Activated gamma-delta T cell treated with anti-CD3 and anti-CD28 coated beads, Interleukin-2, amount 50 U/mL, for 16 hours (primary cell): ENCODE data around the gene KCNQ2.

Experiments
- DNase-seq: peaks from one replicate; pipeline ENCODE4 v3.0.0-alpha.2; 2020; ENCODE audit warnings: low read depth

The KCNQ2 gene

GRCh38 chr20:63356931-63357879 lies 115.2 kb downstream of the KCNQ2 start:
- no peak for DNase-seq

- no peak for DNase-seq
Measured at GRCh38 chr20:63356511-63356910, 115.9 kb downstream of the KCNQ2 start.

GRCh38 chr20:63355781-63356295 lies 116.6 kb downstream of the KCNQ2 start:
- no peak for DNase-seq

GRCh38 chr20:63354636-63355350 lies 117.7 kb downstream of the KCNQ2 start:
- DNase-seq, result no peak

GRCh38 chr20:63352811-63353221 lies 119.6 kb downstream of the KCNQ2 start:
- DNase-seq, result no peak

- no peak for DNase-seq
Measured at GRCh38 chr20:63351811-63352591, 120.5 kb downstream of the KCNQ2 start.

GRCh38 chr20:63351326-63351700 lies 121.1 kb downstream of the KCNQ2 start:
- DNase-seq, result no peak

GRCh38 chr20:63350597-63351325 lies 121.7 kb downstream of the KCNQ2 start:
- DNase-seq, result no peak
